GM18508 (cell line): ENCODE data around the gene ITGB5.

ENCODE experiments used
- ATAC-seq: cut with Tn5 transposase; IDR thresholded peaks from one replicate; pipeline ENCODE4 v1.9.1; 2021; ENCODE audit warnings: moderate number of reproducible peaks; ENCODE audit not compliant: insufficient read depth, unreplicated experiment

Gene ITGB5

GRCh38 chr3:124903896-124904834 lies 17.0 kb upstream of the ITGB5 start:
- ATAC-seq: no peak

- no peak for ATAC-seq
Measured at GRCh38 chr3:124896824-124897526, 9.8 kb upstream of the ITGB5 start.

GRCh38 chr3:124895756-124896155 lies 8.6 kb upstream of the ITGB5 start:
- no peak for ATAC-seq

GRCh38 chr3:124893526-124893925 lies 6.4 kb upstream of the ITGB5 start:
- ATAC-seq: no peak

- ATAC-seq: no peak
Measured at GRCh38 chr3:124890573-124891190, 3.5 kb upstream of the ITGB5 start.

- no peak for ATAC-seq
Measured at GRCh38 chr3:124888482-124889441, 1.6 kb upstream of the ITGB5 start.

GRCh38 chr3:124887932-124888298 lies 750 bp upstream of the ITGB5 start:
- ATAC-seq: no peak

- ATAC-seq: no peak
Measured at GRCh38 chr3:124886168-124887056, 753 bp downstream of the ITGB5 start.

GRCh38 chr3:124885466-124886167 lies 1.5 kb downstream of the ITGB5 start:
- no peak for ATAC-seq

GRCh38 chr3:124884474-124885101 lies 2.6 kb downstream of the ITGB5 start:
- no peak for ATAC-seq

- no peak for ATAC-seq
Measured at GRCh38 chr3:124883766-124884473, 3.2 kb downstream of the ITGB5 start.

GRCh38 chr3:124882816-124883747 lies 4.1 kb downstream of the ITGB5 start:
- no peak for ATAC-seq

- ATAC-seq: no peak
Measured at GRCh38 chr3:124881976-124882697, 5.0 kb downstream of the ITGB5 start.

GRCh38 chr3:124879337-124879680 lies 7.9 kb downstream of the ITGB5 start:
- ATAC-seq: no peak

- ATAC-seq: no peak
Measured at GRCh38 chr3:124878561-124879336, 8.4 kb downstream of the ITGB5 start.
